PC-3 (cell line): ENCODE data around the gene MRM2. TPM values are rescaled to one million over a fixed set of nuclear protein-coding genes. Genes with fewer than 3 reads are reported as not detected.

ENCODE experiments used
- ATAC-seq: fragments of 200-7000 bp; cut with Tn5 transposase; 2 replicates; pipeline ENCODE4 v1.9.1; 2020; ENCODE audit warnings: mild to moderate bottlenecking, moderate library complexity
- BruUV-seq: library from RNA; stranded (reverse); fragments of 400-500 nt; replicated peaks from 2 replicates; lab custom pipeline; 2021; lab: Mats Ljungman, UMichigan
- CTCF ChIA-PET: fragments of 300-600 bp; sonication (Branson Sonifier 250); formaldehyde crosslinking; loops from one replicate; lab custom pipeline; 2022; ENCODE audit warnings: antibody characterized with exemption; lab: Charles Lee
- POLR2A ChIA-PET: fragments of 300-600 bp; sonication (Branson Sonifier 250); formaldehyde crosslinking; loops from one replicate; lab custom pipeline; 2022; ENCODE audit warnings: antibody characterized with exemption; ENCODE audit not compliant: unreplicated experiment; lab: Charles Lee
- DNase-seq: peaks from one replicate; pipeline ENCODE4 v3.0.0-alpha.2; 2015
- H2AFZ ChIP-seq: fragments of 300-600 bp; sonication (generic); 2 replicates; pipeline ENCODE4 v1.6.0; 2016; ENCODE audit warnings: antibody characterized with exemption, low read length
- H3F3A ChIP-seq: fragments of 300-600 bp; sonication (generic); one replicate; pipeline ENCODE4 v1.6.0; 2017; ENCODE audit warnings: antibody characterized with exemption, low read length, control low read depth, mild to moderate bottlenecking; ENCODE audit not compliant: unreplicated experiment
- H3K27ac ChIP-seq: fragments of 300-600 bp; sonication (generic); 2 replicates; pipeline ENCODE4 v1.5.1; 2016; ENCODE audit warnings: mild to moderate bottlenecking, low read length
- H3K27me3 ChIP-seq: fragments of 300-600 bp; sonication (generic); 2 replicates; pipeline ENCODE4 v1.6.1; 2016; ENCODE audit warnings: low read length, mixed read lengths
- H3K36me3 ChIP-seq: fragments of 300-600 bp; sonication (generic); 2 replicates; pipeline ENCODE4 v1.6.1; 2016; ENCODE audit warnings: low read depth, mixed run types, low read length, mixed read lengths
- H3K4me1 ChIP-seq: fragments of 300-600 bp; sonication (generic); 2 replicates; pipeline ENCODE4 v1.5.1; 2016; ENCODE audit warnings: low read length; ENCODE audit not compliant: insufficient read depth
- H3K4me2 ChIP-seq: fragments of 300-600 bp; sonication (generic); 2 replicates; pipeline ENCODE4 v1.6.0; 2016; ENCODE audit warnings: low read length
- H3K4me3 ChIP-seq: fragments of 300-600 bp; sonication (generic); 2 replicates; pipeline ENCODE4 v1.5.1; 2016; ENCODE audit warnings: mild to moderate bottlenecking, low read length, mixed read lengths
- H3K79me2 ChIP-seq: fragments of 300-600 bp; sonication (generic); 2 replicates; pipeline ENCODE4 v1.6.1; 2017; ENCODE audit warnings: low read length, mixed read lengths
- H3K9ac ChIP-seq: fragments of 300-600 bp; sonication (generic); 2 replicates; pipeline ENCODE4 v1.6.0; 2016; ENCODE audit warnings: mild to moderate bottlenecking, low read length
- H3K9me2 ChIP-seq: fragments of 300-600 bp; sonication (generic); replicated peaks from 2 replicates; pipeline ENCODE4 v1.6.1; 2016; ENCODE audit warnings: mixed run types, low read length, mixed read lengths
- H3K9me3 ChIP-seq: fragments of 300-600 bp; sonication (generic); 2 replicates; pipeline ENCODE4 v1.6.1; 2016; ENCODE audit warnings: low read length, mixed read lengths
- H4K20me1 ChIP-seq: fragments of 300-600 bp; sonication (generic); 2 replicates; pipeline ENCODE4 v1.6.1; 2016; ENCODE audit warnings: low read length, mixed read lengths
- CTCF ChIP-seq: fragments of 300-600 bp; sonication (generic); conservative IDR thresholded peaks from 2 replicates; pipeline ENCODE4 v1.5.1; 2017; ENCODE audit warnings: antibody characterized with exemption, low read depth, mild to moderate bottlenecking, low read length
- EZH2 ChIP-seq: fragments of 300-600 bp; sonication (generic); IDR thresholded peaks from one replicate; pipeline ENCODE4 v1.6.1; 2017; ENCODE audit warnings: antibody characterized with exemption, mild to moderate bottlenecking, low read length; ENCODE audit not compliant: unreplicated experiment
- EZH2phosphoT487 ChIP-seq: fragments of 300-600 bp; sonication (generic); IDR thresholded peaks from 2 replicates; pipeline ENCODE4 v1.6.1; 2018; ENCODE audit warnings: mild to moderate bottlenecking, antibody characterized with exemption, low read length, borderline replicate concordance
- intact Hi-C: fragments of 100-400 bp; cut with micrococcal nuclease; formaldehyde crosslinking; loops from 2 replicates; pipeline ENCODE4 v1.9.0; 2023
- total RNA-seq: library from RNA; depleted of rRNA; stranded (reverse); fragments of >200 nt; gene quantifications from 2 replicates; pipeline ENCODE4 v1.2.3, GENCODE V29; 2014

MRM2 gene
- total RNA-seq, 1 experiment from 2014 or later: 42.6 TPM

GRCh38 chr7:2196381-2197378 is 45.3 kb downstream of the MRM2 start:
- no peak overlapping the region for H3K9ac ChIP-seq
- H3K79me2 ChIP-seq: no peaks in the 10 kb centered on the region
- H3K27ac ChIP-seq: no peak overlapping the region
- H2AFZ ChIP-seq: no peak overlapping the region
- ATAC-seq (no peak), DNase-seq (no peak)
- POLR2A ChIA-PET: no interaction called here
- intact Hi-C loops: no loop called here
- no TSS peak for BruUV-seq
- CTCF ChIA-PET: no interaction called here
- no peaks in the 10 kb centered on the region for H3K9me3 ChIP-seq
- no peaks in the 10 kb centered on the region for H3F3A ChIP-seq
- peaks cover 19% of the 10 kb centered on the region for H3K36me3 ChIP-seq
- H3K4me2 ChIP-seq: no peak overlapping the region
- no peak for TF ChIP-seq EZH2phosphoT487
- no peak for TF ChIP-seq CTCF
- TF ChIP-seq EZH2: no peak
- no peaks in the 10 kb centered on the region for H4K20me1 ChIP-seq
- no peaks in the 10 kb centered on the region for H3K27me3 ChIP-seq
- H3K9me2 ChIP-seq: no peaks in the 10 kb centered on the region
- H3K4me3 ChIP-seq: no peak overlapping the region
- no peaks in the 10 kb centered on the region for H3K4me1 ChIP-seq

GRCh38 chr7:2195400-2196246 is 46.4 kb downstream of the MRM2 start:
- Histone ChIP-seq H3K36me3 (peaks cover 19% of the 10 kb centered on the region), H2AFZ (no peak overlapping the region), H3K27me3 (no peaks in the 10 kb centered on the region), H3K9ac (no peak overlapping the region), H3K27ac (no peak overlapping the region), H3K4me3 (no peak overlapping the region), H3K9me2 (no peaks in the 10 kb centered on the region), H3F3A (no peaks in the 10 kb centered on the region), H3K4me2 (no peak overlapping the region), H3K79me2 (no peaks in the 10 kb centered on the region), H3K4me1 (no peaks in the 10 kb centered on the region), H4K20me1 (no peaks in the 10 kb centered on the region), H3K9me3 (no peaks in the 10 kb centered on the region)
- TF ChIP-seq EZH2phosphoT487 (no peak), EZH2 (no peak), CTCF (no peak)
- ChIA-PET CTCF (interaction anchor here (0.5 to 0.7 kb wide), 4 partner anchors 53 to 331 kb away, joined by 3 to 6 read pairs (median 3); no protein-coding TSS in a partner anchor), POLR2A (interaction anchor here (0.6 kb wide), 1 partner anchor 20 kb away, joined by 3 read pairs; no protein-coding TSS in a partner anchor)
- BruUV-seq: no TSS peak
- intact Hi-C loops: no loop called here
- DNase-seq (no peak), ATAC-seq (no peak)
